Measurements from ENCODE around the gene YAE1.

Gene YAE1

GRCh38 chr7:39534599-39534998 lies 31.6 kb upstream of the YAE1 start:
- Histone ChIP-seq H3K4me3 (ENCODE audit: insufficient read depth, low read length, poor library complexity, severe bottlenecking) (no peak overlapping the region), H3F3A (ENCODE audit: insufficient read depth) (no peaks in the 10 kb centered on the region), H3K79me2 (ENCODE audit: insufficient read depth, low read length) (no peaks in the 10 kb centered on the region), H3K27me3 (ENCODE audit: low read length) (no peaks in the 10 kb centered on the region), H4K20me1 (ENCODE audit: low read depth, low read length) (no peaks in the 10 kb centered on the region), H3K9me2 (replicated peaks; ENCODE audit: insufficient read depth, low read length) (no peaks in the 10 kb centered on the region), H3K36me3 (ENCODE audit: low read length) (no peaks in the 10 kb centered on the region), H3K4me2 (ENCODE audit: low read depth, low read length, poor library complexity, severe bottlenecking) (no peak overlapping the region), H3K9ac (ENCODE audit: low read length) (no peak overlapping the region), H2AFZ (ENCODE audit: low read depth, low read length, severe bottlenecking) (no peak overlapping the region), H3K9me3 (ENCODE audit: insufficient read depth, low read length) (no peaks in the 10 kb centered on the region), H3K27ac (ENCODE audit: low read depth, low read length) (no peak overlapping the region)
- TF ChIP-seq EZH2phosphoT487 (conservative IDR thresholded peaks at IDR 0.05; ENCODE audit: low read length) (no peak), CTCF (IDR thresholded peaks at IDR 0.05; ENCODE audit: insufficient read depth, low read length, poor library complexity, severe bottlenecking) (no peak)

DNA sequence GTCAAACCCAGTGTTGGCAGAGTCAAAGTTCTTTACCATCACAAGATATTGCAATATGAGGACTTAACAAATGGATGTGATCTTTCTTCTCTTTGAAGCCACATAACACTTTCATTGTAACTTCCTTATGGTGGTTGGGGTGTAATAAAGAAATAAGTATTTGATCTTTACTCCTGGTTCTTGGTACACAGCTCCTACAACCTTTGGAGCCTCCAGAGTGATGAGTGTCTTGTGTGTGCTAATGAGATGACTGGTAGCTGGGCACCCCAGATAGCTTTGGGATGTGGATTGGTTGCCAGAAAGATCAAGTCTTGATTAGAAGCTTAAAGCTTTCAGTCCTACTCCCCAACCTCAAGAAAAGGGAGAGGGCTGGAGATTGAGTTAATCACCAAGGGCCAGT lies 31.1 kb upstream of the YAE1 start:
- H3K4me2 ChIP-seq (ENCODE audit: low read depth, low read length, poor library complexity, severe bottlenecking): no peak overlapping the region
- no peaks in the 10 kb centered on the region for H3K27me3 ChIP-seq (ENCODE audit: low read length)
- no peaks in the 10 kb centered on the region for H3K9me3 ChIP-seq (ENCODE audit: insufficient read depth, low read length)
- no peak overlapping the region for H3K4me3 ChIP-seq (ENCODE audit: insufficient read depth, low read length, poor library complexity, severe bottlenecking)
- H4K20me1 ChIP-seq (ENCODE audit: low read depth, low read length): no peaks in the 10 kb centered on the region
- no peak overlapping the region for H3K9ac ChIP-seq (ENCODE audit: low read length)
- no peaks in the 10 kb centered on the region for H3K79me2 ChIP-seq (ENCODE audit: insufficient read depth, low read length)
- no peak overlapping the region for H2AFZ ChIP-seq (ENCODE audit: low read depth, low read length, severe bottlenecking)
- no peak overlapping the region for H3K27ac ChIP-seq (ENCODE audit: low read depth, low read length)
- no peaks in the 10 kb centered on the region for H3F3A ChIP-seq (ENCODE audit: insufficient read depth)
- TF ChIP-seq CTCF (IDR thresholded peaks at IDR 0.05; ENCODE audit: insufficient read depth, low read length, poor library complexity, severe bottlenecking): no peak
- no peak for TF ChIP-seq EZH2phosphoT487 (conservative IDR thresholded peaks at IDR 0.05; ENCODE audit: low read length)
- no peaks in the 10 kb centered on the region for H3K36me3 ChIP-seq (ENCODE audit: low read length)
- H3K9me2 ChIP-seq (replicated peaks; ENCODE audit: insufficient read depth, low read length): no peaks in the 10 kb centered on the region

DNA sequence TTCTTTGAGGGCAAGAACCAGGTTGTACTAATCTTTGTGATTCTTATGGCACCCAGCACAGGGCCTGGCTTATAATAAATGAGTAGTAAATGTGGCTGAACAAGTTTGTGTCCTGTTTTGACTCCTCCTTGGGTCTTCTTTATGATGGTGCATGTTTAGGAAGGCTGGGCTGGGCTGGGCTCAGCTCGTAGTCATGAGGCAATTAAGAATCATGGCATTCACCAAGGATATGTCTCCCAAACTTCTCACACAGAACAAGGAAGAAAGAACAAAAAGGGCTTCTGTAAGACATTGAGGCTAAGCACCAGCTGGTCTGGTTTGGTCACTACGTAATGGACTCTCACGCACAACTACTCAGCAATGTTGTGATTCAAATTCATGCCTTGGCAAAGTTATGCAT lies 30.5 kb upstream of the YAE1 start:
- no peaks in the 10 kb centered on the region for H3K36me3 ChIP-seq (ENCODE audit: low read length)
- no peaks in the 10 kb centered on the region for H3K9me3 ChIP-seq (ENCODE audit: insufficient read depth, low read length)
- H2AFZ ChIP-seq (ENCODE audit: low read depth, low read length, severe bottlenecking): no peak overlapping the region
- H3K79me2 ChIP-seq (ENCODE audit: insufficient read depth, low read length): no peaks in the 10 kb centered on the region
- TF ChIP-seq CTCF (IDR thresholded peaks at IDR 0.05; ENCODE audit: insufficient read depth, low read length, poor library complexity, severe bottlenecking) (no peak), EZH2phosphoT487 (conservative IDR thresholded peaks at IDR 0.05; ENCODE audit: low read length) (no peak)
- no peak overlapping the region for H3K4me3 ChIP-seq (ENCODE audit: insufficient read depth, low read length, poor library complexity, severe bottlenecking)
- no peaks in the 10 kb centered on the region for H3K27me3 ChIP-seq (ENCODE audit: low read length)
- no peaks in the 10 kb centered on the region for H3F3A ChIP-seq (ENCODE audit: insufficient read depth)
- no peaks in the 10 kb centered on the region for H3K9me2 ChIP-seq (replicated peaks; ENCODE audit: insufficient read depth, low read length)
- H3K9ac ChIP-seq (ENCODE audit: low read length): no peak overlapping the region
- no peak overlapping the region for H3K27ac ChIP-seq (ENCODE audit: low read depth, low read length)
- no peak overlapping the region for H3K4me2 ChIP-seq (ENCODE audit: low read depth, low read length, poor library complexity, severe bottlenecking)
- H4K20me1 ChIP-seq (ENCODE audit: low read depth, low read length): no peaks in the 10 kb centered on the region

DNA sequence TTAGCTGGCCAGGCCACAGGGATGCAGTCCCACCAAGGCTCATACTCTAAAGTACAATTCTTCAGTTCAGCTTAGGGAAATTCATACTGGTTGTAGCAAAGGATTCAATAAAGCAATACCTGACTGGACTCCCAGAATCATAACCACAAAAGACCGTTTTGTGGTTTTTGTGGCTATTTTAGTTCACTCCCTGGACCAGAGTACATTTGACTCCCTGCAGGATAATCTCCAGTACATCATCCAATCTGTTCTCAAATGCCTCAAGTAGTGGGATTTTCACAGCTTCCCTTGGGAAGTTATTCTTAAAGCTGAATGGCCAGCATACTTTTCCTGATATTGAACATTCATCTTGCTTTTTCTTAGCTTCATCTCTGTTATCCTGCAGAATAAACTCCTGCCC lies 29.3 kb upstream of the YAE1 start:
- no peak for TF ChIP-seq CTCF (IDR thresholded peaks at IDR 0.05; ENCODE audit: insufficient read depth, low read length, poor library complexity, severe bottlenecking)
- no peak for TF ChIP-seq EZH2phosphoT487 (conservative IDR thresholded peaks at IDR 0.05; ENCODE audit: low read length)
- Histone ChIP-seq H3K9ac (ENCODE audit: low read length) (no peak overlapping the region), H3F3A (ENCODE audit: insufficient read depth) (no peaks in the 10 kb centered on the region), H3K27ac (ENCODE audit: low read depth, low read length) (no peak overlapping the region), H3K27me3 (ENCODE audit: low read length) (no peaks in the 10 kb centered on the region), H2AFZ (ENCODE audit: low read depth, low read length, severe bottlenecking) (no peak overlapping the region), H4K20me1 (ENCODE audit: low read depth, low read length) (no peaks in the 10 kb centered on the region), H3K36me3 (ENCODE audit: low read length) (no peaks in the 10 kb centered on the region), H3K4me3 (ENCODE audit: insufficient read depth, low read length, poor library complexity, severe bottlenecking) (no peak overlapping the region), H3K9me2 (replicated peaks; ENCODE audit: insufficient read depth, low read length) (no peaks in the 10 kb centered on the region), H3K4me2 (ENCODE audit: low read depth, low read length, poor library complexity, severe bottlenecking) (no peak overlapping the region), H3K9me3 (ENCODE audit: insufficient read depth, low read length) (no peaks in the 10 kb centered on the region), H3K79me2 (ENCODE audit: insufficient read depth, low read length) (no peaks in the 10 kb centered on the region)

All from SU-DHL-6 (cell line).